BJ (cell line): Measurements from ENCODE around the gene TINAGL1. TPM values are rescaled to one million over a fixed set of nuclear protein-coding genes. Genes with fewer than 3 reads are reported as not detected.
A peak's percentile ranks its signal among the peaks of the same experiment; 100 is the strongest.

Experiments
- CTCF ChIA-PET: fragments of 350-600 bp; formaldehyde crosslinking; extraction: SDS; loops from one replicate; lab custom pipeline; 2021; ENCODE audit warnings: antibody characterized with exemption, inconsistent platforms; lab: Yijun Ruan, JAX
- POLR2A ChIA-PET: fragments of 300-600 bp; sonication (Branson Sonifier 250); formaldehyde crosslinking; extraction: SDS; loops from one replicate; lab custom pipeline; 2021; ENCODE audit warnings: antibody characterized with exemption; lab: Charles Lee
- DNase-seq: peaks from one replicate; pipeline ENCODE4 v3.0.0-alpha.2; 2011; ENCODE audit warnings: low read depth
- H3K27me3 ChIP-seq: 2 replicates; pipeline ENCODE4 v1.6.0; 2011; ENCODE audit warnings: low read length; ENCODE audit not compliant: control insufficient read depth, insufficient read depth
- H3K36me3 ChIP-seq: 2 replicates; pipeline ENCODE4 v1.5.1; 2011; ENCODE audit warnings: low read length; ENCODE audit not compliant: control insufficient read depth, insufficient read depth
- H3K4me3 ChIP-seq: 2 replicates; pipeline ENCODE4 v1.5.1; 2011; ENCODE audit warnings: low read depth, mild to moderate bottlenecking, control low read depth, low read length
- CTCF ChIP-seq: IDR thresholded peaks from 2 replicates; pipeline ENCODE4 v1.5.1; 2011; ENCODE audit warnings: low read depth, mild to moderate bottlenecking, control low read depth, inconsistent platforms, low read length, moderate library complexity; ENCODE audit not compliant: insufficient read depth
- polyA minus RNA-seq: library from RNA; depleted of rRNA, polyadenylated mRNA; stranded (reverse); fragments of >200 nt; gene quantifications from 2 replicates; pipeline ENCODE4 v1.2.3, GENCODE V29; 2011; rRNA and poly(A)+ RNA removed
- polyA plus RNA-seq: library from polyadenylated mRNA; depleted of rRNA; stranded (reverse); fragments of >200 nt; gene quantifications from 2 replicates; pipeline ENCODE4 v1.2.3, GENCODE V29; 2011; rRNA removed

Gene TINAGL1, protein sequence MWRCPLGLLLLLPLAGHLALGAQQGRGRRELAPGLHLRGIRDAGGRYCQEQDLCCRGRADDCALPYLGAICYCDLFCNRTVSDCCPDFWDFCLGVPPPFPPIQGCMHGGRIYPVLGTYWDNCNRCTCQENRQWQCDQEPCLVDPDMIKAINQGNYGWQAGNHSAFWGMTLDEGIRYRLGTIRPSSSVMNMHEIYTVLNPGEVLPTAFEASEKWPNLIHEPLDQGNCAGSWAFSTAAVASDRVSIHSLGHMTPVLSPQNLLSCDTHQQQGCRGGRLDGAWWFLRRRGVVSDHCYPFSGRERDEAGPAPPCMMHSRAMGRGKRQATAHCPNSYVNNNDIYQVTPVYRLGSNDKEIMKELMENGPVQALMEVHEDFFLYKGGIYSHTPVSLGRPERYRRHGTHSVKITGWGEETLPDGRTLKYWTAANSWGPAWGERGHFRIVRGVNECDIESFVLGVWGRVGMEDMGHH
- polyA plus RNA-seq = 32.6 and 39.0 TPM in 2 replicates
- polyA minus RNA-seq = 24.7 and 35.4 TPM in 2 replicates

DNA sequence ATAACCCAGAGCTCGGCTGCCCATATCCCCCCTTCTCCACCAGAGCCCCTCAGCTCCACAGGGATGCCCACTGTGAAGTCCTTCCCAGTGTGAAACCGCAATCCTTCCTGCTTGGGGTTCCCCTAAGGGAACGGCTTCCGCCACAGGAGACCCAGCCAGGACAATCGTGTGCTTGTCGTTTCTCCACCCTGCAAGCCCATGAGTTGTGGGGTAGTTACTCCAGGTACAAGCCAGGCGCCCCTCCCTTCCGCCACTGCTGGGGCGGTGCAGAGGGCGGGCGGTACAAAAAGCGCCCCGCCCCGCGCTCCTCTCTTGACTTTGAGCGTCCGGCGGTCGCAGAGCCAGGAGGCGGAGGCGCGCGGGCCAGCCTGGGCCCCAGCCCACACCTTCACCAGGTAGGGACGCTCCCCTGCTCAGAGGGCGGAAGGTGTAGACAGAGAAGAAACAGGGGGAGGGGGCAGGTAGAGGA is at the start of gene TINAGL1:
TINAGL1 (plus strand) TSS at position 315 of the 469 bp plus-strand sequence. CDS start 634 bp downstream, outside the sequence.
- peak within 1 kb of the TSS; percentile 50 for H3K4me3 ChIP-seq
- no peak for TF ChIP-seq CTCF
- H3K36me3 ChIP-seq = peaks cover under 1% of the 10 kb centered on the region; the same call in 1 of the 2 replicates
- CTCF ChIA-PET = interaction anchor here (3.1 to 18.7 kb wide), 2 partner anchors 13 to 213 kb away, joined by 8 to 366 read pairs; no protein-coding TSS in a partner anchor
- POLR2A ChIA-PET = no interaction called here
- no peaks in the 10 kb centered on the region for H3K27me3 ChIP-seq
- DNase-seq = no peak

DNA sequence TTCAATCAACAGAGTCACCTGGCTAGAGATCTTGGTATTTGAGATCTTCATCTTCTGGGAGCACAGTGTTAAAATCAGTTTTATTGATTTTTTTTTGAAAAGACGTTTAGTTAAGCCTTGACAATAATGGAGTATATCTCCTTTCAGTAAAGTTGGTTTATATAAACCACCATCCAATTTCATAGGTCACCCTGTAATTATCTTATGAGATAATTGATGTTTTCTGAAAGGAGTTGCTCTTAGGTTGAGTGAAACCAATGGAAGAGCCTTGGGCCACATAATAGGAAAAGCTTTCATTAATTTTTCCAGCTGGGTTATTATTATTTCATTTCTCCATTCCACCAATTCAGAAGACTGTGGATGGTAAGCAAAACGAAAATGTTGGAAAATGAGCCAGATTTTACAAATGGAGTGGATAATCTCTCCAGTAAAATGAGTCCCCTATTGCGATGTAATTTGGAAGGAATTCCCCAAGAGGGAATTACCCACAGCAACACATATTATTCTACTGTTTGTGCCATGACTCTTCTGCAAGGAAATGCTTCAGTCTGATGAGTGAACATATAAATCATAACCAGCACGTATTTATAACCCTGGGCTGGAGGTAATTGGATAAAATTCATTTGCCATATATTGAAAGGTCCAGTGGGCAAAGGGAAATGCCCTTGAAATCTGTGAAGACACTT is 46.2 kb upstream of the TINAGL1 start:
- Histone ChIP-seq H3K27me3 (no peaks in the 10 kb centered on the region), H3K36me3 (no peaks in the 10 kb centered on the region), H3K4me3 (no peak overlapping the region)
- no peak for TF ChIP-seq CTCF
- POLR2A ChIA-PET = no interaction called here
- DNase-seq = no peak
- CTCF ChIA-PET = interaction anchor here (0.6 to 3.2 kb wide), 3 partner anchors 10 to 348 kb away, joined by 3 to 25 read pairs (median 5); no protein-coding TSS in a partner anchor

- Histone ChIP-seq H3K27me3 (peaks cover 1% of the 10 kb centered on the region; the same call in 1 of the 2 replicates), H3K4me3 (no peak overlapping the region), H3K36me3 (no peaks in the 10 kb centered on the region)
- POLR2A ChIA-PET = interaction anchor here (0.6 kb wide), 1 partner anchor 1290 kb away, joined by 3 read pairs; no protein-coding TSS in a partner anchor
- TF ChIP-seq CTCF = no peak
- DNase-seq = no peak
- CTCF ChIA-PET = interaction anchor here (1.0 to 3.2 kb wide), 6 partner anchors 18 to 339 kb away, joined by 3 to 25 read pairs (median 3); no protein-coding TSS in a partner anchor
Measured at GRCh38 chr1:31531177-31531999, 44.9 kb upstream of the TINAGL1 start.

DNA sequence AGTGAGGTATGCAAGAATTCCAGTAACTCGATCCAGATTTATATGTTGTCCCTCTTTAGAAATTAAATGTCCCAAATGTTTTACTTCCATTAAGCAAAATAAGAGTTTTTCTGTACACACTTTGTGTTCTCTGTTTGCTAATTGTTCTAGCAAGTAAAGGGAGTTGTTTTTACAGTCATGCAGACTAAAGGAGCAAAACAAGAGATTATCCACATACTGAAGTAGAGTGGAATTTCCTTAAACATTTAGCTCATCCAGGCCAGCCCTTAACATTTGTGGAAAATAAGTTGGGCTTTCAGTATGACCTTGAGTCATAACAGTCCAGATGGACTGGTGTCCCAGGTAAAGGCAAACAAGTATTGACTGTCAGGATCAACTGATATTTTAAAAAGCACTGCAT is 44.1 kb upstream of the TINAGL1 start:
- CTCF ChIA-PET = interaction anchor here (1.5 to 3.2 kb wide), 3 partner anchors 17 to 136 kb away, joined by 3 to 25 read pairs (median 7); no protein-coding TSS in a partner anchor
- no peak overlapping the region for H3K4me3 ChIP-seq
- DNase-seq = no peak
- TF ChIP-seq CTCF = no peak
- H3K27me3 ChIP-seq = peaks cover 1% of the 10 kb centered on the region; the same call in 1 of the 2 replicates
- no peaks in the 10 kb centered on the region for H3K36me3 ChIP-seq
- POLR2A ChIA-PET = no interaction called here
